Vagina (tissue), 2 donors: ENCODE results near the gene NPRL2.

Source experiments
- POLR2A ChIP-seq, 2 donors: fragments of 450-650 bp; IDR thresholded peaks; one replicate each; pipeline ENCODE4 v1.6.1; 2017; ENCODE audit warnings: antibody characterized with exemption in 2 of 2, mild to moderate bottlenecking in 2 of 2, moderate library complexity in 2 of 2
- TF ChIP-seq, protein P1 (sequence below), 3 experiments: fragments of 450-650 bp in 2 of 3; fragments of 200-600 bp in 1 of 3; sonication (generic) in 1 of 3; IDR thresholded peaks; one replicate each; pipeline ENCODE4 v1.5.1; 2017 to 2019; ENCODE audit warnings: antibody characterized with exemption in 3 of 3, mild to moderate bottlenecking in 2 of 3, moderate library complexity in 2 of 3

DNA sequence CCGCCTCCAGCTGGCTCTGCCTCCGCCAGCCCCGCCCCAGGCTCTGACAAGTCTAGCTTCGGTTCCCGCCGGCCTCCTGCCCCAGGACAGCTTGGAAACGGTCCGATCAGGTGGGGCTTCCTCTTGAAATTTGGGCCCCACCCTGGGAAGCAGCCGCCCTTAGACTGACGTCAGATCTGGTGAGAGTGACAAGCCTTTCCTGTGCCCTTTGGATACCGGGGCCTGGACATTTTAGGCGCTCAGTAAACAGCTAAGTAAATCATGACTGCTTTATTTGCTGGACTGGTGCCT, 51.0 kb downstream of the NPRL2 start:
- TF ChIP-seq, protein P1, sequence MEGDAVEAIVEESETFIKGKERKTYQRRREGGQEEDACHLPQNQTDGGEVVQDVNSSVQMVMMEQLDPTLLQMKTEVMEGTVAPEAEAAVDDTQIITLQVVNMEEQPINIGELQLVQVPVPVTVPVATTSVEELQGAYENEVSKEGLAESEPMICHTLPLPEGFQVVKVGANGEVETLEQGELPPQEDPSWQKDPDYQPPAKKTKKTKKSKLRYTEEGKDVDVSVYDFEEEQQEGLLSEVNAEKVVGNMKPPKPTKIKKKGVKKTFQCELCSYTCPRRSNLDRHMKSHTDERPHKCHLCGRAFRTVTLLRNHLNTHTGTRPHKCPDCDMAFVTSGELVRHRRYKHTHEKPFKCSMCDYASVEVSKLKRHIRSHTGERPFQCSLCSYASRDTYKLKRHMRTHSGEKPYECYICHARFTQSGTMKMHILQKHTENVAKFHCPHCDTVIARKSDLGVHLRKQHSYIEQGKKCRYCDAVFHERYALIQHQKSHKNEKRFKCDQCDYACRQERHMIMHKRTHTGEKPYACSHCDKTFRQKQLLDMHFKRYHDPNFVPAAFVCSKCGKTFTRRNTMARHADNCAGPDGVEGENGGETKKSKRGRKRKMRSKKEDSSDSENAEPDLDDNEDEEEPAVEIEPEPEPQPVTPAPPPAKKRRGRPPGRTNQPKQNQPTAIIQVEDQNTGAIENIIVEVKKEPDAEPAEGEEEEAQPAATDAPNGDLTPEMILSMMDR (IDR thresholded peaks at IDR 0.05), result no peak
- TF ChIP-seq POLR2A (IDR thresholded peaks at IDR 0.05), result no peak
